B cell (primary cell): ENCODE measurements around the gene MYH14. TPM values are rescaled to one million over a fixed set of nuclear protein-coding genes. Genes with fewer than 3 reads are reported as not detected.
"Not testable (repeated sequence)": the region's sequence is repeated elsewhere in the genome, so short reads cannot be mapped to it uniquely, and the experiment has no call there.

Experiments
- ATAC-seq: fragments of 200-7000 bp; cut with Tn5 transposase; one replicate; pipeline ENCODE4 v1.10.0; 2021; ENCODE audit warnings: low read depth, mild to moderate bottlenecking, moderate number of reproducible peaks, moderate library complexity
- CTCF ChIA-PET: fragments of 350-600 bp; sonication (Branson Sonifier 250); formaldehyde crosslinking; loops from one replicate; lab custom pipeline; 2021; ENCODE audit warnings: antibody characterized with exemption, inconsistent platforms; lab: Charles Lee
- POLR2A ChIA-PET: fragments of 350-600 bp; sonication (Branson Sonifier 250); formaldehyde crosslinking; loops from one replicate; lab custom pipeline; 2021; ENCODE audit warnings: antibody characterized with exemption; lab: Charles Lee
- DNase-seq: peaks from one replicate; pipeline ENCODE4 v3.0.0; 2013
- H2AFZ ChIP-seq: 2 replicates; pipeline ENCODE4 v1.6.1; 2012; ENCODE audit warnings: mild to moderate bottlenecking, low read depth, low read length; ENCODE audit not compliant: insufficient read depth, poor library complexity, severe bottlenecking
- H3K27ac ChIP-seq, 2 donors: 1 replicate in 1 of 2; 2 replicates in 1 of 2; pipeline ENCODE4 v1.5.1; 2012 to 2013; ENCODE audit warnings: low read length in 2 of 2, mild to moderate bottlenecking in 2 of 2, moderate library complexity in 1 of 2
- H3K27me3 ChIP-seq, 4 experiments: fragments of 200-600 bp in 1 of 4; sonication (generic) in 1 of 4; replicated peaks in 1 of 4; 1 replicate in 2 of 4; 2 replicates in 2 of 4; pipeline versions ENCODE4 v1.6.1 to v1.7.0; 2013 to 2016; ENCODE audit warnings: low read length in 3 of 4, mild to moderate bottlenecking in 2 of 4, mixed read lengths in 1 of 4, moderate library complexity in 1 of 4; ENCODE audit not compliant: insufficient read depth in 4 of 4, control insufficient read depth in 3 of 4; ENCODE audit errors: control extremely low read depth in 1 of 4
- H3K36me3 ChIP-seq, 2 experiments: replicated peaks in 1 of 2; 1 replicate in 1 of 2; 2 replicates in 1 of 2; pipeline versions ENCODE4 v1.6.1 to v1.7.1; 2013; ENCODE audit warnings: low read length in 1 of 2; ENCODE audit not compliant: insufficient read depth in 2 of 2, control insufficient read depth in 1 of 2; ENCODE audit errors: control extremely low read depth in 1 of 2, extremely low read depth in 1 of 2
- H3K4me1 ChIP-seq, 2 donors: fragments of 200-600 bp in 1 of 2; sonication (generic) in 1 of 2; 1 replicate in 1 of 2; 2 replicates in 1 of 2; pipeline versions ENCODE4 v1.5.1 to v1.6.1; 2013 to 2017; ENCODE audit warnings: low read length in 2 of 2; ENCODE audit not compliant: control insufficient read depth in 2 of 2, insufficient read depth in 2 of 2
- H3K4me2 ChIP-seq: replicated peaks from 2 replicates; pipeline ENCODE3; 2012; ENCODE audit warnings: mild to moderate bottlenecking, low read depth, low read length; ENCODE audit not compliant: poor library complexity, severe bottlenecking
- H3K4me3 ChIP-seq, 5 experiments: fragments of 200-600 bp in 1 of 5; sonication (generic) in 1 of 5; 1 replicate in 3 of 5; 2 replicates in 2 of 5; pipeline versions ENCODE4 v1.5.1 to v1.7.0; 2011 to 2016; ENCODE audit warnings: low read length in 4 of 5, mild to moderate bottlenecking in 4 of 5, low read depth in 2 of 5, control low read depth in 1 of 5, moderate library complexity in 1 of 5; ENCODE audit not compliant: insufficient read depth in 1 of 5; ENCODE audit errors: control extremely low read depth in 1 of 5, extremely low read depth in 1 of 5
- H3K79me2 ChIP-seq: fragments of 200-600 bp; sonication (generic); one replicate; pipeline ENCODE4 v1.6.0; 2016; ENCODE audit warnings: low read length; ENCODE audit not compliant: control insufficient read depth, insufficient read depth
- H3K9ac ChIP-seq: fragments of 200-600 bp; sonication (generic); 2 replicates; pipeline ENCODE4 v1.6.1; 2017; ENCODE audit warnings: mild to moderate bottlenecking, low read length, moderate library complexity
- H3K9me3 ChIP-seq, 3 donors: one replicate each; pipeline versions ENCODE4 v1.6.1 to v1.7.1; 2013; ENCODE audit warnings: low read length in 2 of 3; ENCODE audit not compliant: control insufficient read depth in 2 of 3, insufficient read depth in 1 of 3; ENCODE audit errors: control extremely low read depth in 1 of 3
- H4K20me1 ChIP-seq: 2 replicates; pipeline ENCODE4 v1.6.0; 2012; ENCODE audit warnings: mild to moderate bottlenecking, low read length; ENCODE audit not compliant: insufficient read depth, control insufficient read depth, poor library complexity, severe bottlenecking
- H3K27ac Mint-ChIP-seq: one replicate; pipeline ENCODE4 v1.8.0; 2021; ENCODE audit warnings: mixed read lengths
- H3K27me3 Mint-ChIP-seq: one replicate; pipeline ENCODE4 v1.8.0; 2021; ENCODE audit warnings: mixed read lengths
- H3K4me1 Mint-ChIP-seq: one replicate; pipeline ENCODE4 v1.8.0; 2021; ENCODE audit warnings: mixed read lengths
- H3K4me3 Mint-ChIP-seq: one replicate; pipeline ENCODE4 v1.8.0; 2021; ENCODE audit warnings: mixed read lengths
- H3K9me3 Mint-ChIP-seq: one replicate; pipeline ENCODE4 v1.8.0; 2022; ENCODE audit warnings: mixed read lengths; ENCODE audit not compliant: insufficient read depth
- CTCF ChIP-seq: fragments of 200-600 bp; IDR thresholded peaks from one replicate; pipeline ENCODE4 v1.8.0; 2022; ENCODE audit warnings: antibody characterized with exemption, mild to moderate bottlenecking
- EZH2 ChIP-seq: IDR thresholded peaks from 2 replicates; pipeline ENCODE4 v1.6.1; 2012; ENCODE audit warnings: borderline replicate concordance, low read depth, mild to moderate bottlenecking, moderate library complexity, low read length; ENCODE audit not compliant: insufficient read depth, poor library complexity, severe bottlenecking
- WGBS: methylation state at CpG from one replicate; pipeline ENCODE4 v1.1.5; 2013; ENCODE audit warnings: missing lambda C conversion rate; ENCODE audit not compliant: insufficient coverage; 5-methylcytosine and 5-hydroxymethylcytosine counted together
- intact Hi-C: fragments of 100-400 bp; cut with micrococcal nuclease; formaldehyde crosslinking; loops from one replicate; pipeline ENCODE4 v1.10.0; 2022
- polyA plus RNA-seq: library from polyadenylated mRNA; depleted of rRNA; stranded (reverse); fragments of >200 nt; gene quantifications from 2 replicates; pipeline ENCODE4 v1.2.3, GENCODE V29; 2012
- total RNA-seq, 2 donors: library from RNA; stranded (reverse); fragments of 120-200 nt in 1 of 2; gene quantifications; 1 replicate in 1 of 2; 2 replicates in 1 of 2; pipeline versions ENCODE4 v1.2.3 to v1.2.4, GENCODE V29; 2013 to 2022

Gene MYH14
- total and polyA plus RNA-seq, 2 donors (not counting 1 experiment from before 2014, with no cell fraction given), result not detected

DNA sequence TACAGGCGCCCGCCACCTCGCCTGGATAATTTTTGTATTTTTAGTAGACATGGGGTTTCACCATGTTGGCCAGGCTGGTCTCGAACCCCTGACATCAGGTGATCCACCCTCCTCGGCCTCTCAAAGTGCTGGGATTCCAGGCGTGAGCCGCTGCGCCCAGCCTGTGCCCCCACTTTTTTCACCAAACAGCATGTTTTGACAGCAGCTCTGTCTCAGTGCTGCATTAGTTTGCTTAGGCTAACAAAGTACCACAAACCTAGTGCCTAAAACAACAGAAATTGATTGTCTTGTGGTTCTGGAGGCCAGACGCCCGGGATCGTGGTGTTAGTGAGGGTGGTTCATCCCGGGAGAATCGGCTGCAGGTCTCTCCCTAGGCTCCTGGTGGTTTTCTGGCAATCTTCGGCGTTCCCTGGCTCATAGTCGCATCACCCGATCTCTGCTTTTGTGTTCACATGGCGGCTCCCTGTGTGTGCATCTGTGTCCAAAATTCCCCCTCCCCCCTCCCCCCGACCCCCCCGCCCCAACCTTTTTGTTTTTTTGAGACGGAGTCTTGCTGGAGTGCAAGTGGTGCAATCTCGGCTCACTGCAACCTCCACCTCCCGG is 30.0 kb downstream of the MYH14 start:
- Mint-ChIP-seq H3K4me1 (no peaks in the 10 kb centered on the region), H3K9me3 (no peaks in the 10 kb centered on the region), H3K4me3 (no peak overlapping the region), H3K27ac (no peak overlapping the region), H3K27me3 (peaks cover 21% of the 10 kb centered on the region)
- Histone ChIP-seq H3K4me3 (no peak overlapping the region), H3K79me2 (no peaks in the 10 kb centered on the region), H3K27ac (no peak overlapping the region), H3K27me3 (peaks cover 0 to 2% (median 0%) of the 10 kb centered on the region in 4 experiments), H4K20me1 (no peaks in the 10 kb centered on the region), H3K36me3 (no peaks in the 10 kb centered on the region), H3K9me3 (peaks cover 0 to 12% (median 0%) of the 10 kb centered on the region in 3 donors), H2AFZ (no peak overlapping the region), H3K4me1 (no peaks in the 10 kb centered on the region), H3K4me2 (no peak overlapping the region), H3K9ac (no peak overlapping the region)
- ATAC-seq (no peak), DNase-seq (no peak)
- intact Hi-C loops, result no loop called here
- TF ChIP-seq CTCF (no peak), EZH2 (no peak)
- CTCF ChIA-PET, result no interaction called here
- WGBS, result 92% methylated on average over 14 of the region's 23 CpGs
- POLR2A ChIA-PET, result no interaction called here

GRCh38 chr19:50237493-50237892 is 34.1 kb downstream of the MYH14 start:
- H3K4me1 Mint-ChIP-seq, H2AFZ ChIP-seq: not testable (repeated sequence)

More at GRCh38 chr19:50237493-50237892, 34.1 kb downstream of the MYH14 start:
- H3K4me3 ChIP-seq, H3K4me3 Mint-ChIP-seq, ATAC-seq, intact Hi-C loops, H3K27ac ChIP-seq, H3K36me3 ChIP-seq, CTCF ChIA-PET, H3K4me2 ChIP-seq, H3K27ac Mint-ChIP-seq, POLR2A ChIA-PET, H3K9ac ChIP-seq, DNase-seq, H3K9me3 ChIP-seq, H3K79me2 ChIP-seq, H4K20me1 ChIP-seq, H3K27me3 ChIP-seq, H3K4me1 ChIP-seq, H3K9me3 Mint-ChIP-seq: not testable (repeated sequence)
- peaks cover 22% of the 10 kb centered on the region for H3K27me3 Mint-ChIP-seq
- WGBS, result 44% methylated on average over 9 of the region's 11 CpGs
